Central memory CD8-positive, alpha-beta T cell (primary cell): Measurements from ENCODE around the gene FRY.

Experiments used
- ATAC-seq: fragments of 150-1000 bp; cut with Tn5 transposase; replicated peaks from 2 replicates; pipeline ENCODE4 v1.10.0; 2022; ENCODE audit warnings: mild to moderate bottlenecking, moderate FRiP score, moderate number of reproducible peaks; ENCODE audit not compliant: poor library complexity, severe bottlenecking; ENCODE audit errors: extremely low read depth
- DNase-seq, 2 donors: peaks; one replicate each; pipeline ENCODE4 v3.0.0; 2021; ENCODE audit warnings: low spot score in 2 of 2
- H3K27ac Mint-ChIP-seq: one replicate; pipeline ENCODE4 v1.8.0; 2022; ENCODE audit warnings: low read depth, mild to moderate bottlenecking, moderate library complexity, mixed read lengths
- H3K27me3 Mint-ChIP-seq: one replicate; pipeline ENCODE4 v1.8.0; 2022; ENCODE audit warnings: mixed read lengths
- H3K36me3 Mint-ChIP-seq: one replicate; pipeline ENCODE4 v1.8.0; 2022; ENCODE audit warnings: mild to moderate bottlenecking, moderate library complexity, mixed read lengths; ENCODE audit not compliant: insufficient read depth
- H3K4me1 Mint-ChIP-seq: one replicate; pipeline ENCODE4 v1.8.0; 2022; ENCODE audit warnings: mixed read lengths
- H3K4me3 Mint-ChIP-seq: one replicate; pipeline ENCODE4 v1.8.0; 2022; ENCODE audit warnings: mild to moderate bottlenecking, moderate library complexity, mixed read lengths
- H3K9me3 Mint-ChIP-seq: one replicate; pipeline ENCODE4 v1.8.0; 2022; ENCODE audit warnings: mixed read lengths

Gene FRY

GRCh38 chr13:32150794-32151193 lies 119.2 kb downstream of the FRY start:
- ATAC-seq, result no peak
- DNase-seq, result no peak
- no peaks in the 10 kb centered on the region for H3K9me3 Mint-ChIP-seq
- no peaks in the 10 kb centered on the region for H3K36me3 Mint-ChIP-seq
- no peak overlapping the region for H3K27ac Mint-ChIP-seq
- no peak overlapping the region for H3K4me3 Mint-ChIP-seq
- H3K4me1 Mint-ChIP-seq, result no peaks in the 10 kb centered on the region
- peaks cover 19% of the 10 kb centered on the region for H3K27me3 Mint-ChIP-seq

- no peak for DNase-seq
- no peak for ATAC-seq
- Mint-ChIP-seq H3K27ac (no peak overlapping the region), H3K36me3 (no peaks in the 10 kb centered on the region), H3K4me1 (no peaks in the 10 kb centered on the region), H3K27me3 (peaks cover 19% of the 10 kb centered on the region), H3K9me3 (no peaks in the 10 kb centered on the region), H3K4me3 (no peak overlapping the region)
These were observed 119.7 kb downstream of the FRY start for GRCh38 chr13:32151240-32151639.

GRCh38 chr13:32153056-32153455 lies 121.5 kb downstream of the FRY start:
- DNase-seq (no peak), ATAC-seq (no peak)
- Mint-ChIP-seq H3K4me3 (no peak overlapping the region), H3K27ac (no peak overlapping the region), H3K9me3 (no peaks in the 10 kb centered on the region), H3K27me3 (peaks cover 19% of the 10 kb centered on the region), H3K36me3 (no peaks in the 10 kb centered on the region), H3K4me1 (no peaks in the 10 kb centered on the region)

- no peaks in the 10 kb centered on the region for H3K9me3 Mint-ChIP-seq
- no peaks in the 10 kb centered on the region for H3K4me1 Mint-ChIP-seq
- no peaks in the 10 kb centered on the region for H3K27me3 Mint-ChIP-seq
- H3K4me3 Mint-ChIP-seq, result no peak overlapping the region
- DNase-seq (no peak), ATAC-seq (no peak)
- H3K27ac Mint-ChIP-seq, result no peak overlapping the region
- no peaks in the 10 kb centered on the region for H3K36me3 Mint-ChIP-seq
These were observed 127.7 kb downstream of the FRY start for GRCh38 chr13:32159137-32159869.

GRCh38 chr13:32162395-32163005 lies 130.9 kb downstream of the FRY start:
- Mint-ChIP-seq H3K9me3 (no peaks in the 10 kb centered on the region), H3K4me1 (no peaks in the 10 kb centered on the region), H3K36me3 (no peaks in the 10 kb centered on the region), H3K4me3 (no peak overlapping the region), H3K27ac (no peak overlapping the region), H3K27me3 (no peaks in the 10 kb centered on the region)
- DNase-seq, result no peak
- ATAC-seq, result no peak

- ATAC-seq, result no peak
- Mint-ChIP-seq H3K36me3 (no peaks in the 10 kb centered on the region), H3K27me3 (no peaks in the 10 kb centered on the region), H3K27ac (no peak overlapping the region), H3K9me3 (no peaks in the 10 kb centered on the region), H3K4me1 (no peaks in the 10 kb centered on the region), H3K4me3 (no peak overlapping the region)
- no peak for DNase-seq
These were observed 133.2 kb downstream of the FRY start for GRCh38 chr13:32164622-32165268.

- no peak overlapping the region for H3K27ac Mint-ChIP-seq
- H3K4me1 Mint-ChIP-seq, result no peaks in the 10 kb centered on the region
- no peak overlapping the region for H3K4me3 Mint-ChIP-seq
- no peaks in the 10 kb centered on the region for H3K36me3 Mint-ChIP-seq
- ATAC-seq, result no peak
- no peak for DNase-seq
- no peaks in the 10 kb centered on the region for H3K27me3 Mint-ChIP-seq
- no peaks in the 10 kb centered on the region for H3K9me3 Mint-ChIP-seq
These were observed 134.2 kb downstream of the FRY start for GRCh38 chr13:32165796-32166195.

- no peak overlapping the region for H3K27ac Mint-ChIP-seq
- no peak for ATAC-seq
These were observed 136.6 kb downstream of the FRY start for GRCh38 chr13:32168131-32168530.

GRCh38 chr13:32170841-32171240 lies 139.3 kb downstream of the FRY start:
- no peaks in the 10 kb centered on the region for H3K4me1 Mint-ChIP-seq
- H3K27me3 Mint-ChIP-seq, result no peaks in the 10 kb centered on the region
- ATAC-seq (no peak), DNase-seq (no peak)
- H3K9me3 Mint-ChIP-seq, result no peaks in the 10 kb centered on the region
- H3K36me3 Mint-ChIP-seq, result no peaks in the 10 kb centered on the region
- no peak overlapping the region for H3K27ac Mint-ChIP-seq
- H3K4me3 Mint-ChIP-seq, result no peak overlapping the region

More at GRCh38 chr13:32168131-32168530, 136.6 kb downstream of the FRY start:
- H3K4me3 Mint-ChIP-seq, result no peak overlapping the region
- no peaks in the 10 kb centered on the region for H3K9me3 Mint-ChIP-seq
- DNase-seq, result no peak
- no peaks in the 10 kb centered on the region for H3K36me3 Mint-ChIP-seq
- H3K27me3 Mint-ChIP-seq, result no peaks in the 10 kb centered on the region
- H3K4me1 Mint-ChIP-seq, result no peaks in the 10 kb centered on the region

- H3K4me3 Mint-ChIP-seq, result no peak overlapping the region
These were observed 142.3 kb downstream of the FRY start for GRCh38 chr13:32173881-32174280.

GRCh38 chr13:32174366-32174765 lies 142.8 kb downstream of the FRY start:
- Mint-ChIP-seq H3K4me3 (no peak overlapping the region), H3K27ac (no peak overlapping the region)

More at GRCh38 chr13:32173881-32174280, 142.3 kb downstream of the FRY start:
- ATAC-seq (no peak), DNase-seq (no peak)
- no peaks in the 10 kb centered on the region for H3K9me3 Mint-ChIP-seq
- H3K36me3 Mint-ChIP-seq, result no peaks in the 10 kb centered on the region
- H3K4me1 Mint-ChIP-seq, result no peaks in the 10 kb centered on the region
- peaks cover 4% of the 10 kb centered on the region for H3K27me3 Mint-ChIP-seq
- H3K27ac Mint-ChIP-seq, result no peak overlapping the region

GRCh38 chr13:32175307-32175706 lies 143.7 kb downstream of the FRY start:
- no peak for ATAC-seq
- Mint-ChIP-seq H3K9me3 (no peaks in the 10 kb centered on the region), H3K27ac (no peak overlapping the region), H3K4me1 (no peaks in the 10 kb centered on the region), H3K4me3 (no peak overlapping the region), H3K36me3 (peaks cover 2% of the 10 kb centered on the region), H3K27me3 (peaks cover 10% of the 10 kb centered on the region)
- no peak for DNase-seq

More at GRCh38 chr13:32174366-32174765, 142.8 kb downstream of the FRY start:
- H3K36me3 Mint-ChIP-seq, result no peaks in the 10 kb centered on the region
- H3K27me3 Mint-ChIP-seq, result peaks cover 9% of the 10 kb centered on the region
- no peak for DNase-seq
- ATAC-seq, result no peak
- no peaks in the 10 kb centered on the region for H3K4me1 Mint-ChIP-seq
- no peaks in the 10 kb centered on the region for H3K9me3 Mint-ChIP-seq

GRCh38 chr13:32175943-32176342 lies 144.4 kb downstream of the FRY start:
- Mint-ChIP-seq H3K4me3 (no peak overlapping the region), H3K27me3 (peaks cover 10% of the 10 kb centered on the region)

More at GRCh38 chr13:32175943-32176342, 144.4 kb downstream of the FRY start:
- DNase-seq, result no peak
- Mint-ChIP-seq H3K9me3 (no peaks in the 10 kb centered on the region), H3K27ac (no peak overlapping the region), H3K36me3 (peaks cover 2% of the 10 kb centered on the region), H3K4me1 (no peaks in the 10 kb centered on the region)
- no peak for ATAC-seq
